Common myeloid progenitor, CD34-positive (primary cell): ENCODE results near the gene CNTN4.
A peak's percentile ranks its signal among the peaks of the same experiment; 100 is the strongest.

Experiments
- CTCF ChIA-PET: fragments of 350-600 bp; sonication (Branson Sonifier 250); formaldehyde crosslinking; loops from one replicate; lab custom pipeline; 2021; ENCODE audit warnings: antibody characterized with exemption; lab: Charles Lee
- POLR2A ChIA-PET: fragments of 350-600 bp; sonication (Branson Sonifier 250); formaldehyde crosslinking; loops from one replicate; lab custom pipeline; 2021; ENCODE audit warnings: antibody characterized with exemption; lab: Charles Lee
- DNase-seq, 3 donors: peaks; one replicate each; pipeline versions ENCODE4 v3.0.0 to v3.0.0-alpha.2; 2013
- H3K27ac ChIP-seq, 2 experiments: 1 replicate in 1 of 2; 2 replicates in 1 of 2; pipeline ENCODE4 v1.7.0; 2013; ENCODE audit warnings: inconsistent platforms in 2 of 2, low read length in 2 of 2, mild to moderate bottlenecking in 2 of 2, low read depth in 1 of 2, moderate library complexity in 1 of 2; ENCODE audit not compliant: severe bottlenecking in 2 of 2, insufficient read depth in 1 of 2, poor library complexity in 1 of 2
- H3K27me3 ChIP-seq, 5 experiments: replicated peaks in 2 of 5; 1 replicate in 3 of 5; 2 replicates in 2 of 5; pipeline versions ENCODE4 v1.6.1 to v1.7.0; 2013; ENCODE audit warnings: low read length in 4 of 5, mild to moderate bottlenecking in 2 of 5, moderate library complexity in 2 of 5, inconsistent platforms in 1 of 5; ENCODE audit not compliant: insufficient read depth in 5 of 5, control insufficient read depth in 4 of 5
- H3K36me3 ChIP-seq, 4 experiments: 1 replicate in 2 of 4; 2 replicates in 2 of 4; pipeline versions ENCODE4 v1.6.1 to v1.7.0; 2013; ENCODE audit warnings: low read length in 3 of 4, control low read depth in 1 of 4, mild to moderate bottlenecking in 1 of 4; ENCODE audit not compliant: control insufficient read depth in 4 of 4, insufficient read depth in 4 of 4
- H3K4me1 ChIP-seq, 4 experiments: 1 replicate in 3 of 4; 2 replicates in 1 of 4; pipeline versions ENCODE4 v1.6.1 to v1.7.1; 2013; ENCODE audit warnings: low read length in 3 of 4, mild to moderate bottlenecking in 3 of 4, control low read depth in 1 of 4, inconsistent platforms in 1 of 4, moderate library complexity in 1 of 4; ENCODE audit not compliant: control insufficient read depth in 4 of 4, insufficient read depth in 4 of 4; ENCODE audit errors: control extremely low read depth in 1 of 4
- H3K4me3 ChIP-seq, 7 experiments: 1 replicate in 4 of 7; 2 replicates in 3 of 7; pipeline versions ENCODE4 v1.5.1 to v1.7.0; 2013; ENCODE audit warnings: mild to moderate bottlenecking in 7 of 7, low read length in 6 of 7, moderate library complexity in 6 of 7, inconsistent platforms in 2 of 7, low read depth in 2 of 7, control low read depth in 1 of 7; ENCODE audit not compliant: insufficient read depth in 4 of 7, control insufficient read depth in 1 of 7; ENCODE audit errors: extremely low read depth in 1 of 7
- H3K9me3 ChIP-seq, 5 experiments: 1 replicate in 4 of 5; 2 replicates in 1 of 5; pipeline versions ENCODE4 v1.6.1 to v1.7.1; 2013; ENCODE audit warnings: low read length in 4 of 5, mild to moderate bottlenecking in 2 of 5, inconsistent platforms in 1 of 5, low read depth in 1 of 5, moderate library complexity in 1 of 5; ENCODE audit not compliant: control insufficient read depth in 4 of 5, insufficient read depth in 2 of 5; ENCODE audit errors: control extremely low read depth in 1 of 5
- WGBS: methylation state at CpG from one replicate; pipeline ENCODE4 v1.1.5; 2013; ENCODE audit not compliant: insufficient coverage; 5-methylcytosine and 5-hydroxymethylcytosine counted together

CNTN4 gene

GRCh38 chr3:2927259-2927658 is 828.6 kb downstream of the CNTN4 start:
- ChIA-PET POLR2A (no interaction called here), CTCF (no interaction called here)
- Histone ChIP-seq H3K36me3 (no peaks in the 10 kb centered on the region), H3K4me3 (no peak overlapping the region), H3K27me3 (peaks cover 0 to 2% (median 0%) of the 10 kb centered on the region in 5 experiments), H3K27ac (no peak overlapping the region), H3K9me3 (no peaks in the 10 kb centered on the region), H3K4me1 (no peaks in the 10 kb centered on the region)
- WGBS = 71% methylated on average over 1 of the region's 1 CpG
- peak in 1 of 3 donors; percentile 3 for DNase-seq

GRCh38 chr3:2929574-2929973 is 830.9 kb downstream of the CNTN4 start:
- Histone ChIP-seq H3K27ac (no peak overlapping the region), H3K36me3 (no peaks in the 10 kb centered on the region), H3K4me1 (no peaks in the 10 kb centered on the region), H3K27me3 (peaks cover 0 to 2% (median 0%) of the 10 kb centered on the region in 5 experiments), H3K4me3 (no peak overlapping the region), H3K9me3 (no peaks in the 10 kb centered on the region)
- 100% methylated on average over 4 of the region's 5 CpGs for WGBS
- CTCF ChIA-PET = no interaction called here
- no peak for DNase-seq
- POLR2A ChIA-PET = no interaction called here

GRCh38 chr3:2931265-2931664 is 832.6 kb downstream of the CNTN4 start:
- no peak overlapping the region for H3K4me3 ChIP-seq
- H3K27me3 ChIP-seq = peaks cover 0 to 2% (median 0%) of the 10 kb centered on the region in 5 experiments
- WGBS = 93% methylated on average over 2 of the region's 4 CpGs
- POLR2A ChIA-PET = no interaction called here
- no peaks in the 10 kb centered on the region for H3K4me1 ChIP-seq
- CTCF ChIA-PET = no interaction called here
- H3K27ac ChIP-seq = no peak overlapping the region
- no peaks in the 10 kb centered on the region for H3K9me3 ChIP-seq
- no peaks in the 10 kb centered on the region for H3K36me3 ChIP-seq
- DNase-seq = no peak

GRCh38 chr3:2934541-2934940 is 835.9 kb downstream of the CNTN4 start:
- H3K36me3 ChIP-seq = no peaks in the 10 kb centered on the region
- no peaks in the 10 kb centered on the region for H3K4me1 ChIP-seq
- no peaks in the 10 kb centered on the region for H3K27me3 ChIP-seq
- H3K9me3 ChIP-seq = no peaks in the 10 kb centered on the region
- no peak overlapping the region for H3K4me3 ChIP-seq
- 100% methylated on average over 4 of the region's 4 CpGs for WGBS
- H3K27ac ChIP-seq = no peak overlapping the region
- ChIA-PET CTCF (no interaction called here), POLR2A (no interaction called here)
- DNase-seq = no peak

- ChIA-PET POLR2A (no interaction called here), CTCF (no interaction called here)
- WGBS = no CpG with 5 or more reads among the region's 2 CpGs
- no peak overlapping the region for H3K4me3 ChIP-seq
- no peaks in the 10 kb centered on the region for H3K4me1 ChIP-seq
- H3K27ac ChIP-seq = no peak overlapping the region
- no peaks in the 10 kb centered on the region for H3K27me3 ChIP-seq
- no peaks in the 10 kb centered on the region for H3K9me3 ChIP-seq
- no peak for DNase-seq
- no peaks in the 10 kb centered on the region for H3K36me3 ChIP-seq
These were observed 838.4 kb downstream of the CNTN4 start for GRCh38 chr3:2937055-2937454.

- Histone ChIP-seq H3K27me3 (no peaks in the 10 kb centered on the region), H3K4me1 (no peaks in the 10 kb centered on the region), H3K4me3 (no peak overlapping the region), H3K9me3 (no peaks in the 10 kb centered on the region), H3K27ac (no peak overlapping the region), H3K36me3 (no peaks in the 10 kb centered on the region)
- CTCF ChIA-PET = no interaction called here
- POLR2A ChIA-PET = interaction anchor here (0.6 kb wide), 1 partner anchor 903 kb away, joined by 3 read pairs; no protein-coding TSS in a partner anchor
- no peak for DNase-seq
- WGBS = 19% methylated on average over 2 of the region's 2 CpGs
These were observed 838.9 kb downstream of the CNTN4 start for GRCh38 chr3:2937592-2937991.

GRCh38 chr3:2938711-2939110 is 840.0 kb downstream of the CNTN4 start:
- 91% methylated on average over 1 of the region's 1 CpG for WGBS
- CTCF ChIA-PET = no interaction called here

More at GRCh38 chr3:2938711-2939110, 840.0 kb downstream of the CNTN4 start:
- H3K27ac ChIP-seq = no peak overlapping the region
- no peak overlapping the region for H3K4me3 ChIP-seq
- no peaks in the 10 kb centered on the region for H3K36me3 ChIP-seq
- H3K27me3 ChIP-seq = no peaks in the 10 kb centered on the region
- POLR2A ChIA-PET = no interaction called here
- DNase-seq = no peak
- H3K9me3 ChIP-seq = no peaks in the 10 kb centered on the region
- no peaks in the 10 kb centered on the region for H3K4me1 ChIP-seq
